ENCODE results near the gene DGKB.

- TF ChIP-seq CTCF (IDR thresholded peaks at IDR 0.05; ENCODE audit: insufficient read depth, low read length) (no peak), POLR2AphosphoS5 (IDR thresholded peaks at IDR 0.05; ENCODE audit: low read depth) (no peak), GABPA (IDR thresholded peaks at IDR 0.05; ENCODE audit: low read depth) (no peak)
- TF ChIP-seq, protein P1, sequence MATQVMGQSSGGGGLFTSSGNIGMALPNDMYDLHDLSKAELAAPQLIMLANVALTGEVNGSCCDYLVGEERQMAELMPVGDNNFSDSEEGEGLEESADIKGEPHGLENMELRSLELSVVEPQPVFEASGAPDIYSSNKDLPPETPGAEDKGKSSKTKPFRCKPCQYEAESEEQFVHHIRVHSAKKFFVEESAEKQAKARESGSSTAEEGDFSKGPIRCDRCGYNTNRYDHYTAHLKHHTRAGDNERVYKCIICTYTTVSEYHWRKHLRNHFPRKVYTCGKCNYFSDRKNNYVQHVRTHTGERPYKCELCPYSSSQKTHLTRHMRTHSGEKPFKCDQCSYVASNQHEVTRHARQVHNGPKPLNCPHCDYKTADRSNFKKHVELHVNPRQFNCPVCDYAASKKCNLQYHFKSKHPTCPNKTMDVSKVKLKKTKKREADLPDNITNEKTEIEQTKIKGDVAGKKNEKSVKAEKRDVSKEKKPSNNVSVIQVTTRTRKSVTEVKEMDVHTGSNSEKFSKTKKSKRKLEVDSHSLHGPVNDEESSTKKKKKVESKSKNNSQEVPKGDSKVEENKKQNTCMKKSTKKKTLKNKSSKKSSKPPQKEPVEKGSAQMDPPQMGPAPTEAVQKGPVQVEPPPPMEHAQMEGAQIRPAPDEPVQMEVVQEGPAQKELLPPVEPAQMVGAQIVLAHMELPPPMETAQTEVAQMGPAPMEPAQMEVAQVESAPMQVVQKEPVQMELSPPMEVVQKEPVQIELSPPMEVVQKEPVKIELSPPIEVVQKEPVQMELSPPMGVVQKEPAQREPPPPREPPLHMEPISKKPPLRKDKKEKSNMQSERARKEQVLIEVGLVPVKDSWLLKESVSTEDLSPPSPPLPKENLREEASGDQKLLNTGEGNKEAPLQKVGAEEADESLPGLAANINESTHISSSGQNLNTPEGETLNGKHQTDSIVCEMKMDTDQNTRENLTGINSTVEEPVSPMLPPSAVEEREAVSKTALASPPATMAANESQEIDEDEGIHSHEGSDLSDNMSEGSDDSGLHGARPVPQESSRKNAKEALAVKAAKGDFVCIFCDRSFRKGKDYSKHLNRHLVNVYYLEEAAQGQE (IDR thresholded peaks at IDR 0.05; ENCODE audit: insufficient replicate concordance, low read depth), result no peak
Measured at GRCh38 chr7:14432924-14433323, 469.6 kb downstream of the DGKB start.
